ENCODE results near the gene RNF138.
"Not testable (repeated sequence)": the region's sequence is repeated elsewhere in the genome, so short reads cannot be mapped to it uniquely, and the experiment has no call there.

Gene RNF138

GRCh38 chr18:32175265-32175664 is 83.6 kb downstream of the RNF138 start:
- peak; percentile 70 for DNase-seq (ENCODE audit: low spot score)

DNA sequence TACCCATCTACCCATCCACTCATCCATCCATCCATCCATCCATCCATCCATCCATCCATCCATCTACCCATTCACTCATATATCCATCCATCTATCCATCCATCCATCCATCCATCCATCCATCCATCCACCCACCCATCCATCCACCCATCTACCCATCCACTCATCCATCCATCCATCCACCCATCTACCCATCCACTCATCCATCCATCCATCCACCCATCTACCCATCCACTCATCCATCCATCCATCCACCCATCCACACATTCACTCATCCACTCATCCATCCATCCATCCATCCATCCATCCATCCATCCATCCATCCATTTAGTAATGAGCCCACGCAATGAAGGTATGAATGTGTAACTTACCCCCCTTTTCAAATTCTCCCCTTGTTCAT is 85.1 kb downstream of the RNF138 start:
- DNase-seq (ENCODE audit: low spot score), result not testable (repeated sequence)

DNA sequence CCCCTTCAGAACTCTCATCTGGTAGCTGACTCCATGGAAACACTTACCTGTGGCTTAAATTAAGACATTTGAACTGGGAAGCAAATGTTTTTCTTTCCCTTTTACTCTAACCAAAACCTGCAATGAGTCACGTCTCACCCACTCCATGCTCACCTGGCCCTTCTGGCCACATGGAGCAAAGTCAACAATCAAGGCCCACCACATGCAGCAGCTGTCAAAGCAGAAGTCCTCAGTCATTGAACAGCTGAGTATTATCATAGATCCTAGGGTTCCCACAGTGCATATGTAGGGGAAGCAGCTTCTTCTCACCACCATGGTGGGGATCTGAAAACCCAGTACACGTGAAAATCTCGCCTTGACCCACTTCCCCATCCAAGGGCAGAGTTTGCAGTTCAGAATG is 85.9 kb downstream of the RNF138 start:
- DNase-seq (ENCODE audit: low spot score), result no peak
